Uterus (tissue), 4 donors: Measurements from ENCODE around the gene P2RX7. TPM values are rescaled to one million over a fixed set of nuclear protein-coding genes. Genes with fewer than 3 reads are reported as not detected.

ENCODE experiments used
- DNase-seq, 2 donors: peaks; one replicate each; pipeline ENCODE4 v3.0.0-alpha.2; 2019 to 2020
- H3K27ac ChIP-seq, 2 donors: fragments of 200-600 bp; sonication (generic); 1 replicate in 1 of 2; 2 replicates in 1 of 2; pipeline ENCODE4 v1.5.1; 2016 to 2018
- H3K27me3 ChIP-seq, 2 donors: fragments of 200-600 bp; sonication (generic); one replicate each; pipeline ENCODE4 v1.5.1; 2018 to 2019; ENCODE audit warnings: control low read depth in 1 of 2
- H3K36me3 ChIP-seq, 2 donors: fragments of 200-600 bp; sonication (generic); one replicate each; pipeline ENCODE4 v1.5.1; 2019; ENCODE audit warnings: control low read depth in 1 of 2
- H3K4me1 ChIP-seq, 2 donors: fragments of 200-600 bp; sonication (generic); one replicate each; pipeline ENCODE4 v1.5.1; 2018 to 2019; ENCODE audit warnings: control low read depth in 1 of 2
- H3K4me3 ChIP-seq, 2 donors: fragments of 200-600 bp; sonication (generic); 1 replicate in 1 of 2; 2 replicates in 1 of 2; pipeline ENCODE4 v1.5.1; 2018 to 2019; ENCODE audit warnings: mild to moderate bottlenecking in 1 of 2
- H3K9me3 ChIP-seq, 2 donors: fragments of 200-600 bp; sonication (generic); one replicate each; pipeline ENCODE4 v1.5.1; 2019; ENCODE audit warnings: control low read depth in 1 of 2
- POLR2A ChIP-seq, 2 donors: fragments of 450-650 bp; IDR thresholded peaks; one replicate each; pipeline ENCODE4 v1.6.1; 2016; ENCODE audit warnings: antibody characterized with exemption in 2 of 2, mild to moderate bottlenecking in 1 of 2, moderate library complexity in 1 of 2
- intact Hi-C: fragments of 100-400 bp; cut with DNase I; formaldehyde crosslinking; loops from one replicate; pipeline ENCODE4 v1.15.1; 2023; ENCODE audit warnings: low total_unique reads
- total RNA-seq, 4 donors: library from RNA; depleted of rRNA in 3 of 4; stranded (reverse); fragments of >200 nt in 3 of 4; gene quantifications; one replicate each; pipeline versions ENCODE4 v1.1.0 to v1.2.4, GENCODE V29; 2014 to 2023
- TF ChIP-seq, protein P1 (sequence below), 4 experiments: fragments of 200-600 bp in 2 of 4; fragments of 450-650 bp in 2 of 4; sonication (generic) in 2 of 4; IDR thresholded peaks; one replicate each; pipeline ENCODE4 v1.5.1; 2016 to 2019; ENCODE audit warnings: antibody characterized with exemption in 4 of 4, mild to moderate bottlenecking in 2 of 4, moderate library complexity in 1 of 4
- donor health status: DM: yes; HTN: yes; CAD: no.

Gene P2RX7
- total RNA-seq, 4 donors from 2014 or later = 1.0 to 7.7 (median 3.1) TPM

DNA sequence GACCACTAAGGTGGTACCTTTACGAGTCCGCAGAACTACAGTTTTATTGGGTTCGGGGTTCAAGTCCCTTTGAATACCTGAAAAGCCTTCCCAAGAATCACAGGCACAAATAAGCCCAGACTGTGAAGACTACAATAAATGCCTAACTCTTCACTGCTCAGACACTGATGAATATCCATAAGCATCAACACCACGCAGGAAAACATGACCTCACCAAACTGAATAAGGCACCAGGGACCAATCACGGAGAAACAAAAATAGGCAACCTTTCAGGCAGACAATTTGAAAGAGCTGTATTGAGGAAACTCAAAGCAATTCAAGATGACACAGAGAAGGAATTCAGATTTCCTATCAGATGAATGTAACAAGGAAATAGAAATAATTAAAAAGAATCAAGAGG lies 24.2 kb upstream of the P2RX7 start:
- no peaks in the 10 kb centered on the region for H3K4me1 ChIP-seq
- TF ChIP-seq, protein P1, sequence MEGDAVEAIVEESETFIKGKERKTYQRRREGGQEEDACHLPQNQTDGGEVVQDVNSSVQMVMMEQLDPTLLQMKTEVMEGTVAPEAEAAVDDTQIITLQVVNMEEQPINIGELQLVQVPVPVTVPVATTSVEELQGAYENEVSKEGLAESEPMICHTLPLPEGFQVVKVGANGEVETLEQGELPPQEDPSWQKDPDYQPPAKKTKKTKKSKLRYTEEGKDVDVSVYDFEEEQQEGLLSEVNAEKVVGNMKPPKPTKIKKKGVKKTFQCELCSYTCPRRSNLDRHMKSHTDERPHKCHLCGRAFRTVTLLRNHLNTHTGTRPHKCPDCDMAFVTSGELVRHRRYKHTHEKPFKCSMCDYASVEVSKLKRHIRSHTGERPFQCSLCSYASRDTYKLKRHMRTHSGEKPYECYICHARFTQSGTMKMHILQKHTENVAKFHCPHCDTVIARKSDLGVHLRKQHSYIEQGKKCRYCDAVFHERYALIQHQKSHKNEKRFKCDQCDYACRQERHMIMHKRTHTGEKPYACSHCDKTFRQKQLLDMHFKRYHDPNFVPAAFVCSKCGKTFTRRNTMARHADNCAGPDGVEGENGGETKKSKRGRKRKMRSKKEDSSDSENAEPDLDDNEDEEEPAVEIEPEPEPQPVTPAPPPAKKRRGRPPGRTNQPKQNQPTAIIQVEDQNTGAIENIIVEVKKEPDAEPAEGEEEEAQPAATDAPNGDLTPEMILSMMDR (IDR thresholded peaks at IDR 0.05) = no peak
- no peak for TF ChIP-seq POLR2A (IDR thresholded peaks at IDR 0.05)
- H3K27ac ChIP-seq = no peak overlapping the region
- H3K9me3 ChIP-seq = no peaks in the 10 kb centered on the region
- no peaks in the 10 kb centered on the region for H3K36me3 ChIP-seq
- no peak for DNase-seq
- no peaks in the 10 kb centered on the region for H3K27me3 ChIP-seq
- intact Hi-C loops = no loop called here
- H3K4me3 ChIP-seq = no peak overlapping the region

DNA sequence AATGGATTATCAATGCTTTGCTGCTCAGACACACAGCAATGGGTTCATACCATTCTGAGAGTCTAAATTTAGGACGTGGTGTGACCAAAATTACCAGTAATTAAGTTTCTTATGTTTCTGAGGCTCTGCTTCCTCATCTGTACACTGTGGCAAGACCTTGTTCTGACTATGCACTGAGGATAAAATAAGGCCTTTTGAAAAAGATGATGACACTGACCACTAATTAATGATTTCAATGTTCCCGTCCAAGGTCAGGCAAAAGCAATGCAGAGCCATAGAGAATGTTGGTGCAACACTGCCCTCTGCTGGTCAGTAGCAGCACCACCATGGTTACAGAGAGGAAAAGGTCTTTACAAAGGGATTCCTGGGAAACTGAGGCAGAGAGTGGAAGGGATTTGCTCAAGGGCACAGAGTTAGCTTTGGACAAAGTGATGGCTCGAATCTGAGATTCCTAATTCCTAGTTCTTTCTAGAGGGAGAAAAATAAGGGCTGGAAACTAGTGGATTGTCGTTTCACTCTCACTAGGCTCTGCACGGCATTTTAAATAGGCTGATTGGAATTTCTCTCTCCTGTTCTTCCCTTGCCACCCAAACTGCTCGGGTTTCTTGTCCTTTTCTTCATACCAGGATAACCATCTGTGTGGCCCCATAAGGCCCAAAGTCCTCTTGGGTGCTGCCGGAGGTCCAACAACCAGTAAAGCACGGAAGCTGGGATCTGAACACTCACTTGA lies 22.3 kb upstream of the P2RX7 start:
- no peaks in the 10 kb centered on the region for H3K9me3 ChIP-seq
- H3K36me3 ChIP-seq = no peaks in the 10 kb centered on the region
- H3K4me1 ChIP-seq = no peaks in the 10 kb centered on the region
- peak; percentile 56 to 58 for DNase-seq
- TF ChIP-seq, protein P1 (IDR thresholded peaks at IDR 0.05) = peak; percentile 82 to 90 (median 84)
- TF ChIP-seq POLR2A (IDR thresholded peaks at IDR 0.05) = no peak
- intact Hi-C loops = no loop called here
- H3K27ac ChIP-seq = no peak overlapping the region
- no peak overlapping the region for H3K4me3 ChIP-seq
- no peaks in the 10 kb centered on the region for H3K27me3 ChIP-seq

DNA sequence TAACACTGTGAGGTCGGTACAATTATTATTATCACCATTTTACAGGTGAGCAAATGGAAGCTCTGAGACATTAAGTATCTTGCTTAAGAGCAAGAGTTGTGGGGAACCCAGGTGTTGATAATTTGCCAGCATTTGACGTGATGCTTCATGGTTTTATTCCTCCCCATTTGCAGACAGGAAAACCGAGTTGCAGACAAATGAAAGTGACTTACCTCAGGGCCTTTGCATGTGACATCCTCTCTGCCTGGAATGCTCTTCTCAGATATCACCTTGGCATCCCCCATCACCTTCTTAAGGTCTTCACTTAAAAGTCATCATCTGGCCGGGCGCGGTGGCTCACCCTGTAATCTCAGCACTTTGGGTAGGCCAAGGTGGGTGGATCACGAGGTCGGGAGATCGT lies 21.0 kb upstream of the P2RX7 start:
- DNase-seq = no peak
- H3K9me3 ChIP-seq = no peaks in the 10 kb centered on the region
- no peak overlapping the region for H3K4me3 ChIP-seq
- no peaks in the 10 kb centered on the region for H3K4me1 ChIP-seq
- no peaks in the 10 kb centered on the region for H3K27me3 ChIP-seq
- intact Hi-C loops = no loop called here
- no peaks in the 10 kb centered on the region for H3K36me3 ChIP-seq
- TF ChIP-seq, protein P1 (IDR thresholded peaks at IDR 0.05) = no peak
- no peak for TF ChIP-seq POLR2A (IDR thresholded peaks at IDR 0.05)
- H3K27ac ChIP-seq = no peak overlapping the region

DNA sequence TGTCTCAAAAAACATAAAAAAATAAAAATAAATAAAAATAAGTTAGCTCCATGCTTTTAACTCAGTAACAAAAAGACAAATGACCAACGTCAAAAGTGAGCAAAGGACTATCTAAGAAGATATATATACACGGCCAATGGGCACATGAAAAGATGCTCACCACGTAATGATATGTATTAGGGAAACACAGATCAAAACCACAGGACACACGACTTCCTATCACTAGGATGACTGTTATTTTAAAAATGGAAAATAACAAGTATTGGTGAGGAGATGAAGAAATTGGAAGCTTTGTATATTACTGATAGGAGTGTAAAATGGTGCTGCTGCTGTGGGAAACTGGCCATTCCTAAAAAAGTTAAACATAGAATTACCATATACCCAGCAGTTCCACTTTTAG lies 20.2 kb upstream of the P2RX7 start:
- no peak for TF ChIP-seq POLR2A (IDR thresholded peaks at IDR 0.05)
- TF ChIP-seq, protein P1 (IDR thresholded peaks at IDR 0.05) = no peak
- H3K4me1 ChIP-seq = no peaks in the 10 kb centered on the region
- intact Hi-C loops = no loop called here
- H3K9me3 ChIP-seq = no peaks in the 10 kb centered on the region
- no peak for DNase-seq
- no peaks in the 10 kb centered on the region for H3K27me3 ChIP-seq
- H3K4me3 ChIP-seq = no peak overlapping the region
- H3K36me3 ChIP-seq = no peaks in the 10 kb centered on the region
- H3K27ac ChIP-seq = no peak overlapping the region

DNA sequence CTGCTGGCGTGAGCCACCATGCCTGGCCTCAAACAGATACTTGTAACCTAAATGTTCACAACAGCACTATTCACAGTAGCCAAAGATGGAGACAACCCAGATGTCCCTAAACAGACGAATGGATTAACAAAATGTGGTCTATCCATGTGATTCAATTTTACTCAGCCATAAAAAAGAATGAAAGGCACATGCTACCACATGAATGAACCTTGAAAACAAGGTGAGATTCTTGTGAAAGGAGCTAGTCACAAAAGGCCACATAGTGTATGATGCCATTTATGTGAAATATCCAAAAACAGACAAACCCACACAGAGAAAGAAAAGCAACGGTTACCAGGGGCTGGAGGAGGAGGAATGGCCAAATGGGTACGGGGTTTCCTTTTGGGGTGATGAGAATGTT lies 19.6 kb upstream of the P2RX7 start:
- Histone ChIP-seq H3K27me3 (no peaks in the 10 kb centered on the region), H3K9me3 (no peaks in the 10 kb centered on the region), H3K4me1 (no peaks in the 10 kb centered on the region), H3K36me3 (no peaks in the 10 kb centered on the region), H3K4me3 (no peak overlapping the region), H3K27ac (no peak overlapping the region)
- TF ChIP-seq, protein P1 (IDR thresholded peaks at IDR 0.05) = no peak
- TF ChIP-seq POLR2A (IDR thresholded peaks at IDR 0.05) = no peak
- DNase-seq = no peak
- intact Hi-C loops = no loop called here
